OCI-LY3 (cell line): ENCODE measurements around the gene TPRG1.
"Not testable (repeated sequence)": the region's sequence is repeated elsewhere in the genome, so short reads cannot be mapped to it uniquely, and the experiment has no call there.

ENCODE experiments used
- H2AFZ ChIP-seq: fragments of 200-600, 300-600 bp; shearing (Covaris generic); 2 replicates; pipeline ENCODE4 v1.6.0; 2014; ENCODE audit warnings: antibody characterized with exemption, low read depth, low read length
- H3K27ac ChIP-seq: fragments of 200-600, 300-600 bp; sonication (generic); 2 replicates; pipeline ENCODE4 v1.5.1; 2014; ENCODE audit warnings: mild to moderate bottlenecking, low read length, moderate library complexity, mixed read lengths
- H3K27me3 ChIP-seq: fragments of 200-600, 300-600 bp; sonication (generic); 2 replicates; pipeline ENCODE4 v1.6.1; 2014; ENCODE audit warnings: low read depth, low read length, mixed read lengths
- H3K36me3 ChIP-seq: fragments of 200-600, 300-600 bp; sonication (generic); replicated peaks from 2 replicates; pipeline ENCODE3; 2014; ENCODE audit warnings: low read depth, low read length, mixed read lengths
- H3K4me1 ChIP-seq: fragments of 300-600, 200-600 bp; sonication (generic); 2 replicates; pipeline ENCODE4 v1.6.1; 2014; ENCODE audit warnings: low read length, mixed read lengths
- H3K4me2 ChIP-seq: fragments of 200-600, 300-600 bp; sonication (generic); 2 replicates; pipeline ENCODE4 v1.6.1; 2014; ENCODE audit warnings: low read length, mixed read lengths
- H3K4me3 ChIP-seq: fragments of 300-600, 200-600 bp; sonication (generic); 2 replicates; pipeline ENCODE4 v1.5.1; 2014; ENCODE audit warnings: antibody characterized with exemption, mild to moderate bottlenecking, low read length, moderate library complexity
- H3K79me2 ChIP-seq: fragments of 300-600, 200-600 bp; shearing (Covaris generic); 2 replicates; pipeline ENCODE4 v1.6.1; 2014; ENCODE audit warnings: mild to moderate bottlenecking, low read length, mixed read lengths
- H3K9ac ChIP-seq: fragments of 300-600, 200-600 bp; shearing (Covaris generic); 2 replicates; pipeline ENCODE4 v1.6.0; 2014; ENCODE audit warnings: mild to moderate bottlenecking, low read length, moderate library complexity
- H3K9me3 ChIP-seq: fragments of 200-600, 300-600 bp; shearing (Covaris generic); 2 replicates; pipeline ENCODE4 v1.6.1; 2014; ENCODE audit warnings: low read length, mixed read lengths; ENCODE audit not compliant: insufficient read depth
- H4K20me1 ChIP-seq: fragments of 200-600, 300-600 bp; sonication (generic); 2 replicates; pipeline ENCODE4 v1.6.1; 2016; ENCODE audit warnings: low read length, mixed read lengths; ENCODE audit not compliant: insufficient read depth
- EZH2phosphoT487 ChIP-seq: fragments of 200-600 bp; shearing (Covaris generic); IDR thresholded peaks from 2 replicates; pipeline ENCODE4 v1.6.1; 2018; ENCODE audit warnings: antibody characterized with exemption, mixed run types, low read depth
- TF ChIP-seq, protein P1 (sequence below): fragments of 200-600, 300-600 bp; sonication (generic); IDR thresholded peaks from 2 replicates; pipeline ENCODE4 v1.5.1; 2014; ENCODE audit warnings: antibody characterized with exemption, low read length, low read depth

The TPRG1 gene

DNA sequence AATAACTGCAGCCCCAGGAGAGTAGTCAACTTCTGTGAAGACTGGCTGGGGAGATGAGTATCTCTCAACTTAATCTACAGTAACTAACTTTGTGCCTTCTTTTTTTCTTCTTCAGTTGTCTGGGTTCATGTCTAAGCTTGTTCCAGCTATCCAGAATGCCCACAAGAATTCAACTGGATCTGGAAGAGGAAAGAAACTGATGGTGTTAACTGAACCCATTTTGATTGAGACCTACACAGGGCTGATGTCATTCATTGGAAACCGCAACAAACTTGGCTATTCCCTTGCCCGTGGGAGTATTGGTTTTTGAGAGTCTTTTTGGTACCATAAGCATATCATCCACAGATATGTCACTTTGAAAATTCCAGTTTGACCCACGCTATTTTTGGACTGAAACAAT lies 148.7 kb downstream of the TPRG1 start:
- Histone ChIP-seq H3K27ac (no peak overlapping the region), H3K4me2 (no peak overlapping the region), H3K36me3 (no peaks in the 10 kb centered on the region), H3K79me2 (no peaks in the 10 kb centered on the region), H3K9ac (no peak overlapping the region), H3K4me3 (no peak overlapping the region), H3K4me1 (peaks cover 12% of the 10 kb centered on the region), H4K20me1 (no peaks in the 10 kb centered on the region), H3K9me3 (no peaks in the 10 kb centered on the region), H3K27me3 (peaks cover 6% of the 10 kb centered on the region; the same call in 1 of the 2 replicates), H2AFZ (no peak overlapping the region)
- TF ChIP-seq, protein P1, sequence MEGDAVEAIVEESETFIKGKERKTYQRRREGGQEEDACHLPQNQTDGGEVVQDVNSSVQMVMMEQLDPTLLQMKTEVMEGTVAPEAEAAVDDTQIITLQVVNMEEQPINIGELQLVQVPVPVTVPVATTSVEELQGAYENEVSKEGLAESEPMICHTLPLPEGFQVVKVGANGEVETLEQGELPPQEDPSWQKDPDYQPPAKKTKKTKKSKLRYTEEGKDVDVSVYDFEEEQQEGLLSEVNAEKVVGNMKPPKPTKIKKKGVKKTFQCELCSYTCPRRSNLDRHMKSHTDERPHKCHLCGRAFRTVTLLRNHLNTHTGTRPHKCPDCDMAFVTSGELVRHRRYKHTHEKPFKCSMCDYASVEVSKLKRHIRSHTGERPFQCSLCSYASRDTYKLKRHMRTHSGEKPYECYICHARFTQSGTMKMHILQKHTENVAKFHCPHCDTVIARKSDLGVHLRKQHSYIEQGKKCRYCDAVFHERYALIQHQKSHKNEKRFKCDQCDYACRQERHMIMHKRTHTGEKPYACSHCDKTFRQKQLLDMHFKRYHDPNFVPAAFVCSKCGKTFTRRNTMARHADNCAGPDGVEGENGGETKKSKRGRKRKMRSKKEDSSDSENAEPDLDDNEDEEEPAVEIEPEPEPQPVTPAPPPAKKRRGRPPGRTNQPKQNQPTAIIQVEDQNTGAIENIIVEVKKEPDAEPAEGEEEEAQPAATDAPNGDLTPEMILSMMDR: no peak
- no peak for TF ChIP-seq EZH2phosphoT487

GRCh38 chr3:189322339-189322738 lies 150.6 kb downstream of the TPRG1 start:
- no peaks in the 10 kb centered on the region for H4K20me1 ChIP-seq

GRCh38 chr3:189324538-189325138 lies 152.9 kb downstream of the TPRG1 start:
- Histone ChIP-seq H3K79me2 (no peaks in the 10 kb centered on the region), H3K9ac (no peak overlapping the region), H2AFZ (no peak overlapping the region), H3K4me2 (peak overlapping the region; percentile 23), H3K36me3 (no peaks in the 10 kb centered on the region), H3K27ac (no peak overlapping the region), H3K9me3 (no peaks in the 10 kb centered on the region), H3K4me1 (peaks cover 12% of the 10 kb centered on the region), H4K20me1 (no peaks in the 10 kb centered on the region), H3K4me3 (no peak overlapping the region), H3K27me3 (peaks cover 6% of the 10 kb centered on the region; the same call in 1 of the 2 replicates)
- no peak for TF ChIP-seq EZH2phosphoT487
- TF ChIP-seq, protein P1: no peak

More at GRCh38 chr3:189322339-189322738, 150.6 kb downstream of the TPRG1 start:
- H3K4me3 ChIP-seq: no peak overlapping the region
- no peak overlapping the region for H3K9ac ChIP-seq
- no peak overlapping the region for H3K27ac ChIP-seq
- no peak overlapping the region for H3K4me2 ChIP-seq
- H3K36me3 ChIP-seq: no peaks in the 10 kb centered on the region
- peaks cover 12% of the 10 kb centered on the region for H3K4me1 ChIP-seq
- no peak overlapping the region for H2AFZ ChIP-seq
- H3K79me2 ChIP-seq: no peaks in the 10 kb centered on the region
- peaks cover 6% of the 10 kb centered on the region; the same call in 1 of the 2 replicates for H3K27me3 ChIP-seq
- no peaks in the 10 kb centered on the region for H3K9me3 ChIP-seq
- TF ChIP-seq EZH2phosphoT487: no peak
- TF ChIP-seq, protein P1: no peak

GRCh38 chr3:189325454-189325853 lies 153.7 kb downstream of the TPRG1 start:
- Histone ChIP-seq H3K4me2 (no peak overlapping the region), H3K9ac (no peak overlapping the region), H3K9me3 (no peaks in the 10 kb centered on the region), H3K4me3 (no peak overlapping the region), H2AFZ (no peak overlapping the region), H3K79me2 (no peaks in the 10 kb centered on the region), H4K20me1 (no peaks in the 10 kb centered on the region), H3K36me3 (no peaks in the 10 kb centered on the region), H3K27me3 (peaks cover 6% of the 10 kb centered on the region; the same call in 1 of the 2 replicates), H3K4me1 (peaks cover 12% of the 10 kb centered on the region), H3K27ac (no peak overlapping the region)
- TF ChIP-seq EZH2phosphoT487: no peak
- TF ChIP-seq, protein P1: no peak

GRCh38 chr3:189329630-189330029 lies 157.9 kb downstream of the TPRG1 start:
- H3K36me3 ChIP-seq: not testable (repeated sequence)

More at GRCh38 chr3:189329630-189330029, 157.9 kb downstream of the TPRG1 start:
- not testable (repeated sequence) for H3K27ac ChIP-seq, H3K4me2 ChIP-seq, H3K27me3 ChIP-seq, H4K20me1 ChIP-seq, H3K9ac ChIP-seq, H3K9me3 ChIP-seq, H3K4me3 ChIP-seq, H2AFZ ChIP-seq, H3K79me2 ChIP-seq, H3K4me1 ChIP-seq
